Suprapubic skin (tissue), 4 donors: Measurements from ENCODE around the gene CEACAM4. TPM values are rescaled to one million over a fixed set of nuclear protein-coding genes. Genes with fewer than 3 reads are reported as not detected.

Experiments used
- DNase-seq, 2 donors: peaks; one replicate each; pipeline ENCODE4 v3.0.0-alpha.2; 2019; ENCODE audit warnings: low spot score in 2 of 2
- H3K27ac ChIP-seq: fragments of 200-600 bp; sonication (generic); one replicate; pipeline ENCODE4 v1.5.1; 2019
- H3K27me3 ChIP-seq: fragments of 200-600 bp; sonication (generic); one replicate; pipeline ENCODE4 v1.5.1; 2019
- H3K36me3 ChIP-seq: fragments of 200-600 bp; sonication (generic); one replicate; pipeline ENCODE4 v1.5.1; 2019
- H3K4me1 ChIP-seq: fragments of 200-600 bp; sonication (generic); one replicate; pipeline ENCODE4 v1.5.1; 2019
- H3K4me3 ChIP-seq: fragments of 200-600 bp; sonication (generic); one replicate; pipeline ENCODE4 v1.5.1; 2019; ENCODE audit warnings: mild to moderate bottlenecking
- H3K9me3 ChIP-seq: fragments of 200-600 bp; sonication (generic); one replicate; pipeline ENCODE4 v1.5.1; 2019
- CTCF ChIP-seq, 2 donors: fragments of 200-600 bp in 1 of 2; fragments of 450-650 bp in 1 of 2; sonication (generic) in 1 of 2; IDR thresholded peaks; one replicate each; pipeline ENCODE4 v1.5.1; 2016 to 2019; ENCODE audit warnings: antibody characterized with exemption in 2 of 2, mild to moderate bottlenecking in 1 of 2, moderate library complexity in 1 of 2
- EP300 ChIP-seq: sonication (generic); formaldehyde crosslinking; IDR thresholded peaks from one replicate; pipeline ENCODE4 v1.6.1; 2017; ENCODE audit warnings: antibody characterized with exemption
- POLR2A ChIP-seq, 2 donors: fragments of 450-650 bp; IDR thresholded peaks; one replicate each; pipeline ENCODE4 v1.6.1; 2017; ENCODE audit warnings: antibody characterized with exemption in 2 of 2, mild to moderate bottlenecking in 2 of 2, moderate library complexity in 2 of 2
- POLR2AphosphoS5 ChIP-seq, 3 donors: sonication (generic); formaldehyde crosslinking; IDR thresholded peaks; one replicate each; pipeline ENCODE4 v1.6.1; 2017; ENCODE audit warnings: antibody characterized with exemption in 3 of 3
- WGBS: methylation state at CpG from one replicate; pipeline ENCODE4 v1.1.5; 2018; 5-methylcytosine and 5-hydroxymethylcytosine counted together
- total RNA-seq, 4 donors: library from RNA; depleted of rRNA; stranded (reverse); fragments of >200 nt; gene quantifications; one replicate each; pipeline ENCODE4 v1.1.0, GENCODE V29; 2016

CEACAM4 gene
- total RNA-seq, 4 donors from 2014 or later = 1.9 TPM; not detected in 3

- no peaks in the 10 kb centered on the region for H3K36me3 ChIP-seq
- WGBS = 65% methylated on average over 3 of the region's 3 CpGs
- H3K27me3 ChIP-seq = peaks cover 61% of the 10 kb centered on the region
- no peak overlapping the region for H3K4me3 ChIP-seq
- H3K9me3 ChIP-seq = no peaks in the 10 kb centered on the region
- DNase-seq = no peak
- no peak overlapping the region for H3K27ac ChIP-seq
- TF ChIP-seq EP300 (no peak), POLR2AphosphoS5 (IDR thresholded peaks at IDR 0.05) (no peak), POLR2A (IDR thresholded peaks at IDR 0.05) (no peak), CTCF (IDR thresholded peaks at IDR 0.05) (no peak)
- H3K4me1 ChIP-seq = no peaks in the 10 kb centered on the region
Observed at GRCh38 chr19:41570179-41570578, 56.7 kb downstream of the CEACAM4 start.

GRCh38 chr19:41569481-41570150 lies 57.3 kb downstream of the CEACAM4 start:
- Histone ChIP-seq H3K27ac (no peak overlapping the region), H3K27me3 (peaks cover 67% of the 10 kb centered on the region), H3K36me3 (no peaks in the 10 kb centered on the region), H3K9me3 (no peaks in the 10 kb centered on the region), H3K4me1 (peaks cover 5% of the 10 kb centered on the region), H3K4me3 (no peak overlapping the region)
- DNase-seq = no peak
- TF ChIP-seq POLR2AphosphoS5 (IDR thresholded peaks at IDR 0.05) (no peak), POLR2A (IDR thresholded peaks at IDR 0.05) (no peak), CTCF (IDR thresholded peaks at IDR 0.05) (no peak), EP300 (no peak)
- WGBS = 60% methylated on average over 10 of the region's 11 CpGs

Other genes starting within 250 kb of the CEACAM4 start
- 10 to 100 TPM; 23.0 to 51.5 (median 31.9) TPM for gene EXOSC5, start 229.7 kb downstream of the CEACAM4 start, total RNA-seq
- 100 to 1,000 TPM in 1 of 4 donors, 10 to 100 TPM in 3; 49.7 to 112 (median 76.2) TPM for gene BCKDHA, start 229.3 kb downstream of the CEACAM4 start, total RNA-seq
- gene B3GNT8, start 199.7 kb downstream of the CEACAM4 start, total RNA-seq = 1 to 10 TPM; 4.7 to 9.6 (median 6.2) TPM
- gene DMAC2, start 187.2 kb downstream of the CEACAM4 start, total RNA-seq = 10 to 100 TPM; 26.1 to 36.4 (median 34.2) TPM
- gene ERICH4, start 183.9 kb downstream of the CEACAM4 start, total RNA-seq = not detected
- 1 to 10 TPM in 1 of 4 donors, not detected in 3; 2.3 TPM for gene CEACAM21, start 50.9 kb downstream of the CEACAM4 start, total RNA-seq
- 1 to 10 TPM in 3 of 4 donors, under 1 TPM in 1; 0.86 to 9.1 (median 4.6) TPM for gene CEACAM7, start 61.2 kb upstream of the CEACAM4 start, total RNA-seq
- gene CEACAM5, start 81.6 kb upstream of the CEACAM4 start, total RNA-seq = 10 to 100 TPM in 2 of 4 donors, 1 to 10 TPM in 2; 4.1 to 19.6 (median 14.0) TPM
- gene CEACAM6, start 128.5 kb upstream of the CEACAM4 start, total RNA-seq = 10 to 100 TPM in 3 of 4 donors, 1 to 10 TPM in 1; 6.0 to 26.2 (median 16.8) TPM
- under 1 TPM in 1 of 4 donors, not detected in 3; 0.64 TPM for gene CEACAM3, start 169.5 kb upstream of the CEACAM4 start, total RNA-seq
- gene LYPD4, start 217.6 kb upstream of the CEACAM4 start, total RNA-seq = not detected
- not detected for gene DMRTC2, start 218.0 kb upstream of the CEACAM4 start, total RNA-seq
- gene RPS19, start 233.2 kb upstream of the CEACAM4 start, total RNA-seq = 1,000 to 10,000 TPM; 1,057 to 2,332 (median 1,706) TPM